ENCODE data around the gene ITGA11.

- TF ChIP-seq POLR2A (IDR thresholded peaks at IDR 0.05): no peak
- TF ChIP-seq CTCF (IDR thresholded peaks at IDR 0.05): no peak
- no peak for TF ChIP-seq EP300 (IDR thresholded peaks at IDR 0.05)
- no peak for TF ChIP-seq POLR2AphosphoS5 (IDR thresholded peaks at IDR 0.05)
These were observed 154.8 kb downstream of the ITGA11 start for GRCh38 chr15:68277131-68277602.

All from stomach (tissue), 4 donors.